Stimulated activated CD8-positive, alpha-beta memory T cell treated with anti-CD3 and anti-CD28 coated beads, Interleukin-2, amount 100 ng/mL, for 48 hours (primary cell): ENCODE results near the gene ADAMTS20.

Experiments used
- DNase-seq, 2 donors: peaks; one replicate each; pipeline ENCODE4 v3.0.0-alpha.2; 2020; ENCODE audit warnings: low read depth in 2 of 2

ADAMTS20 gene

DNA sequence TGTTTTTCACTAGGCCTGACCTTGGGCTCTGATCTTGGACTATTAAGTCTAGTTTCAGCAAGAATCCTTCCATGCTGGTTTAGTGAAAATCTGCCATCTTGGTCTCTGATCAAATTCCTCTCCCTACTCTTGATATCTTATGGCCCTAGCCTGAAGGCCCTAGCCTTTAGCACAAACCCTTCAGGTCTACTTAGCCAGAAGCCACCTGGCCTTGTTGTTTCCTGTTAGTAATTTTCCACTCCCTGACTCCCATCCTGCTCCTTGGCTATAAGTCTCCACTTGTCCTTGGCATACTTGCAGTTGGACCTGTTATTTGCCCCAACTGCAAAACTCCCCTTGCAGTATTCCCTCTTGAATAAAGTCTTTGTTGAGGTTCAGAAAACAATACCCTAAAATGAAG, 241.4 kb downstream of the ADAMTS20 start:
- no peak for DNase-seq

DNA sequence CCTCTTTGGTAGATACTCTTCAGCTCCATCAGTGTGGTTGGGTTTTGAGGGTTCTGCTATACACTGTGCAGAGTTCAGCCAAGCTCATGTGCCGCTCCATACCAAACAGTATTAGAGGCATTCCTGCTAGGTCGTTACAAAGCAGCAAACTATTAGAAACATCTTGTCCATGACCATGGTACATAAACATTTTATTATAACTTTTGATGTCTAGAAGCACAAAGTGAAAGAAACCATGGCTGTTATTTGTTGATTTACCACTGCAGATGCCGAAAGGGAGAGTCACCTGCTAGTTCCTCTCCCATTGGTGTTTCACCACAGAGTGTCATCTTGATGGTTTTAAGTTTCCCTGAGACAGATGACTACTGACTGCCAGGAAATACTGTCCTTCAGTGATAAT, 242.0 kb downstream of the ADAMTS20 start:
- DNase-seq: no peak

DNA sequence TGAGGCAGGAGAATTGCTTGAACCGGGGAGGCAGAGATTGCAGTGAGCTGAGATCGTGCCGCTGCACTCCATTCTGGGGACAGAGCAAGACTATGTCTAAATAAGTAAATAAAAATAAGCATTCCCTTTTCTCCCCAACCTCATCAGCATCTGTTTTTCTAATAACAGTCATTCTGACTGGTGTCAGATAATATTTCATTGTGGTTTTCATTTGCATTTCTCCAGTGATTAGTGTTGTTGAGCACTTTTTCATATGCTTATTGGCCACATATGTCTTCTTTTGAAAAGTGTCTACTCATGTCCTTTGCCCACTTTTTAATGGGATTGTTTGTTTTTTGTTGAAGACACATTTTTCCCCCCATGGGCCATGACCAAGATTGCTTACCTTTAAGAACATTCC, 243.2 kb downstream of the ADAMTS20 start:
- no peak for DNase-seq

DNA sequence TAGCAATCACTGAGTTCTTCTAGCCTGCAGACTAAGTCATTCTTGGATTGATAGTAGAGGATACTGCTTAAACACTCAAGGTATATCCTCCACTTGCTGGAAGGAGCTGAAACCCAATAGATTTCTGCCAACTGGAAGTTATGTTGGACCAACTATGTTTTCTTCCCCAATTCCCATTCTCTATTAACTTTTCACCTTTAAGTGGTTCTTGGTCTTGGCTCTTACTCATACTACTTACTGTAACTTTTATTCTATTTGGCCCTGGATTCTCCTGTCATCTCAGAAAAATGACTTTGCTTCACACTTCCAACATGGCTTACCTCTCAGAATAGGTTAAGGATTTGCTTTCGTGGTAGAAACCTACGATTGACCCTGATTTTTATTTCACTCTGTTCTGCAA, 244.9 kb downstream of the ADAMTS20 start:
- DNase-seq: no peak

- no peak for DNase-seq
Measured at GRCh38 chr12:43306066-43306465, 245.9 kb downstream of the ADAMTS20 start.

DNA sequence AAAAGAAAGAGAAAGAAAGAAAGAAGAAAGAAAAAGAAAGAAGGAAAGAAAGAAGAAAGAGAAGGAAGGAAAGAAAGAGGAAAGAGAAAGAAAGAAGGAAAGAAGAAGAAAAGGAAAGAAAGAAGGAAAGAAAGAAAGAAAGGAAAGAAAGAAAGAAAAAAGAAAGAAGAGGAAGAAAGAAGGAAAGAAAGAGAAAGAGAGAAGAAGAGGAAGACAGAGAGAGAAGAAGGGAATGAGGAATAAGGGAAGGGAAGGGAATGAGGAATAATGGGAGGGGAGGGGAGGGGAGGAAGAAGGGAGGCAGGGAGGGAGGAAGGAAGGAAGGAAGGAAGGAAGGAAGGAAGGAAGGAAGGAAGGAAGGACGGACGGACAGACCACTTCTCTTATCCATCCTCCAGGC, 246.9 kb downstream of the ADAMTS20 start:
- no peak for DNase-seq
